K562 (cell line): Measurements from ENCODE around the gene IPP. TPM values are rescaled to one million over a fixed set of nuclear protein-coding genes. Genes with fewer than 3 reads are reported as not detected.

Experiments used
- ATF1 ChIP-seq, 2 experiments: fragments of 450-650 bp in 1 of 2; IDR thresholded peaks; 2 replicates each; pipeline ENCODE4 v1.6.1; 2016; ENCODE audit warnings: missing compliant biosample characterization in 1 of 2, missing genetic modification characterization in 1 of 2
- ATF7 ChIP-seq: fragments of 450-650 bp; IDR thresholded peaks from 2 replicates; pipeline ENCODE4 v1.7.1; 2014; ENCODE audit warnings: mild to moderate bottlenecking, moderate library complexity
- BRD4 ChIP-seq: fragments of 200-600 bp; sonication (generic); IDR thresholded peaks from 2 replicates; pipeline ENCODE4 v1.6.1; 2017; ENCODE audit warnings: inconsistent platforms
- CHD4 ChIP-seq: fragments of 200-600 bp; sonication (generic); IDR thresholded peaks from 3 replicates; pipeline ENCODE4 v1.6.1; 2012; ENCODE audit warnings: low read depth, mild to moderate bottlenecking, mixed read lengths, low read length, inconsistent platforms; ENCODE audit not compliant: insufficient read depth, insufficient replicate concordance, poor library complexity, severe bottlenecking
- CREBBP ChIP-seq: IDR thresholded peaks from one replicate; pipeline ENCODE4 v1.6.1; 2012; ENCODE audit warnings: low read depth, mild to moderate bottlenecking, control low read depth, inconsistent platforms, low read length
- ELF2 ChIP-seq: fragments of 250-450 bp; sonication (Bioruptor Pico); IDR thresholded peaks from 2 replicates; pipeline ENCODE4 v1.5.0; 2021; ENCODE audit warnings: mild to moderate bottlenecking
- ETV1 ChIP-seq: fragments of 450-650 bp; conservative IDR thresholded peaks from 2 replicates; pipeline ENCODE4 v1.6.1; 2016; ENCODE audit warnings: missing genetic modification characterization, control low read depth, low read depth, missing compliant biosample characterization
- JUN ChIP-seq, 2 experiments: sonication (generic) in 1 of 2; formaldehyde crosslinking in 1 of 2; IDR thresholded peaks; 2 replicates each; pipeline versions ENCODE4 v1.6.1 to v1.8.0; 2012 to 2022; ENCODE audit warnings: borderline replicate concordance in 2 of 2, mild to moderate bottlenecking in 2 of 2, improper control_type of control experiment in 1 of 2, low read depth in 1 of 2, low read length in 1 of 2, missing genetic modification reagents in 1 of 2
- LARP7 ChIP-seq: fragments of 450-650 bp; IDR thresholded peaks from 2 replicates; pipeline ENCODE4 v1.6.1; 2016
- MTA3 ChIP-seq: fragments of 450-650 bp; formaldehyde crosslinking; IDR thresholded peaks from 2 replicates; pipeline ENCODE4 v1.6.1; 2017; ENCODE audit warnings: mild to moderate bottlenecking, borderline replicate concordance
- NFATC3 ChIP-seq: fragments of 450-650 bp; IDR thresholded peaks from 2 replicates; pipeline ENCODE4 v1.6.1; 2017; ENCODE audit warnings: mild to moderate bottlenecking
- POLR2AphosphoS2 ChIP-seq: IDR thresholded peaks from 2 replicates; pipeline ENCODE4 v1.6.1; 2012; ENCODE audit warnings: low read length, improper control_type of control experiment
- ZNF232 ChIP-seq: sonication (generic); formaldehyde crosslinking; IDR thresholded peaks from 2 replicates; pipeline ENCODE4 v1.8.0; 2022; ENCODE audit warnings: mild to moderate bottlenecking, missing genetic modification reagents
- polyA plus RNA-seq, 8 experiments: library from polyadenylated mRNA; depleted of rRNA in 4 of 8; stranded (reverse) in 5 of 8; unstranded in 3 of 8; fragments of >200 nt; fragmentation: Nextera tagmentation in 2 of 8; fragmentation: Illumina TruSeq in 1 of 8; extraction: Ambion mirVana in 2 of 8; extraction: Trizol in 1 of 8; gene quantifications; 2 replicates each; pipeline versions ENCODE4 v1.2.1 to v1.2.3, GENCODE V29; 2011 to 2014; ENCODE audit warnings: inconsistent platforms in 1 of 8, missing spikeins in 1 of 8
- total RNA-seq, 7 experiments: library from RNA; depleted of rRNA in 6 of 7; stranded (reverse); fragments of >200 nt in 6 of 7; fragmentation: Illumina TruSeq in 2 of 7; extraction: Trizol in 2 of 7; gene quantifications; 2 replicates each; pipeline versions ENCODE4 v1.2.1 to v1.2.3, GENCODE V29; 2011 to 2021; ENCODE audit warnings: low replicate concordance in 1 of 7
- TF ChIP-seq, protein P1 (sequence below): fragments of 450-650 bp; IDR thresholded peaks from 2 replicates; pipeline ENCODE4 v1.6.1; 2014; ENCODE audit warnings: low read depth, mild to moderate bottlenecking, moderate library complexity, borderline replicate concordance
- TF ChIP-seq, protein P2 (sequence below): sonication (generic); formaldehyde crosslinking; IDR thresholded peaks from 2 replicates; pipeline ENCODE4 v1.8.1; 2023; ENCODE audit warnings: mild to moderate bottlenecking, missing genetic modification reagents
- TF ChIP-seq, protein P3 (sequence below): sonication (generic); formaldehyde crosslinking; IDR thresholded peaks from 2 replicates; pipeline ENCODE4 v1.8.0; 2022; ENCODE audit warnings: mild to moderate bottlenecking, low read depth, missing genetic modification reagents
- TF ChIP-seq, protein P4 (sequence below): fragments of 250-450 bp; sonication (Bioruptor Pico); IDR thresholded peaks from 2 replicates; pipeline ENCODE4 v1.9.0; 2021; ENCODE audit warnings: mild to moderate bottlenecking, inconsistent platforms

The IPP gene
- total and polyA plus RNA-seq, 9 of the 15 experiments (the other 6 are each of a cell fraction or from before 2014, with no cell fraction given), result 6.9 to 15.1 (median 9.7) TPM

DNA sequence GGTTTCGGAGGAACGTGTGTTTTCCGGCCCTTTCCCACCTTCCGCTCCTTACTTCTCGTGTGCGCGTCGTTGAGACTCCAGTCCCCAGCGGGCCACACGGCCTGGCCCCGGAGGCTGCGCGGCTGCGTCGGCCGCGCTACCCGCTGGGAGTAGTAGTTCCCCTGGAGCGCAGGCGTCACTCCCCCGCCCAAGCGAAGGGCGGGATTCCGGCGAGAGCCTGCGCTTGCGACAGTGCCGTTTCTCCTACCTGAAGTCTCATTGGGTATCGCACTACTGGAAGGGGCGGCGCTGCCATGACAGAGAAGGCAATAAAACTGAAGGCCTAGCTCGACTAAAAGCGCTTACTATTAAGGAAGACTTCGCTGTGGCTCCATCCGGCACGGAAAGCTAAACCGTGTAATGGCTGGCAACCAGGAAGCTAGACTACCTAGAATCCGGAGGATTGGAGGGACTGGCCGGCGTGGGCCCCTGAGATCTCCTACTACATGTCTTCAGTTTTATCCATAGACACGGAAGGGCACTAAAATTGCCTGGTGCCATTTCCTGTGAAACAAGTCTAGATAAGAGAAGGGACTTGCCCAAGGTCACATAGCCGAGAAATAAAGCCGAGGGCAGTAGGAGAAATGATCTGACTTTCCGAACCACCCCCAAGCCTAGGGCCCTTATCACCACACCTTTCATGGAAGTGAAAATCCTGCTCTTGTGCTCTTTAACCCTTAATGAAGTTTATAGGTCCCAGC lies 63.3 kb downstream of the IPP start (continued):
- TF ChIP-seq, protein P1, sequence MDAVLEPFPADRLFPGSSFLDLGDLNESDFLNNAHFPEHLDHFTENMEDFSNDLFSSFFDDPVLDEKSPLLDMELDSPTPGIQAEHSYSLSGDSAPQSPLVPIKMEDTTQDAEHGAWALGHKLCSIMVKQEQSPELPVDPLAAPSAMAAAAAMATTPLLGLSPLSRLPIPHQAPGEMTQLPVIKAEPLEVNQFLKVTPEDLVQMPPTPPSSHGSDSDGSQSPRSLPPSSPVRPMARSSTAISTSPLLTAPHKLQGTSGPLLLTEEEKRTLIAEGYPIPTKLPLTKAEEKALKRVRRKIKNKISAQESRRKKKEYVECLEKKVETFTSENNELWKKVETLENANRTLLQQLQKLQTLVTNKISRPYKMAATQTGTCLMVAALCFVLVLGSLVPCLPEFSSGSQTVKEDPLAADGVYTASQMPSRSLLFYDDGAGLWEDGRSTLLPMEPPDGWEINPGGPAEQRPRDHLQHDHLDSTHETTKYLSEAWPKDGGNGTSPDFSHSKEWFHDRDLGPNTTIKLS, result peak; percentile 97
- TF ChIP-seq ZNF232 (peak; percentile 83), ETV1 (tag) (peak; percentile 66; the same call in 1 of the 2 replicates), LARP7 (0 out of 2 replicates have a peak, but pooled peaks have one; percentile 45), ATF1 (CRISPR knock-in tag; IDR thresholded peaks at IDR 0.05) (no peak; the same call in 1 of the 2 replicates), ATF1 (tag; IDR thresholded peaks at IDR 0.05) (peak; percentile 95), JUN (IDR thresholded peaks at IDR 0.05; ENCODE audit: borderline replicate concordance, low read depth, low read length) (peak; percentile 44; the same call in 1 of the 2 replicates), JUN (CRISPR knock-in tag; IDR thresholded peaks at IDR 0.05; ENCODE audit: borderline replicate concordance) (0 out of 2 replicates have a peak, but pooled peaks have one; percentile 20), CREBBP (no peak), BRD4 (peak; percentile 83), MTA3 (peak; percentile 92), NFATC3 (peak; percentile 32; the same call in 1 of the 2 replicates), ELF2 (peak; percentile 76; the same call in 1 of the 2 replicates), ATF7 (peak; percentile 84), POLR2AphosphoS2 (peak; percentile 78), CHD4 (no peak)
- TF ChIP-seq, protein P2, sequence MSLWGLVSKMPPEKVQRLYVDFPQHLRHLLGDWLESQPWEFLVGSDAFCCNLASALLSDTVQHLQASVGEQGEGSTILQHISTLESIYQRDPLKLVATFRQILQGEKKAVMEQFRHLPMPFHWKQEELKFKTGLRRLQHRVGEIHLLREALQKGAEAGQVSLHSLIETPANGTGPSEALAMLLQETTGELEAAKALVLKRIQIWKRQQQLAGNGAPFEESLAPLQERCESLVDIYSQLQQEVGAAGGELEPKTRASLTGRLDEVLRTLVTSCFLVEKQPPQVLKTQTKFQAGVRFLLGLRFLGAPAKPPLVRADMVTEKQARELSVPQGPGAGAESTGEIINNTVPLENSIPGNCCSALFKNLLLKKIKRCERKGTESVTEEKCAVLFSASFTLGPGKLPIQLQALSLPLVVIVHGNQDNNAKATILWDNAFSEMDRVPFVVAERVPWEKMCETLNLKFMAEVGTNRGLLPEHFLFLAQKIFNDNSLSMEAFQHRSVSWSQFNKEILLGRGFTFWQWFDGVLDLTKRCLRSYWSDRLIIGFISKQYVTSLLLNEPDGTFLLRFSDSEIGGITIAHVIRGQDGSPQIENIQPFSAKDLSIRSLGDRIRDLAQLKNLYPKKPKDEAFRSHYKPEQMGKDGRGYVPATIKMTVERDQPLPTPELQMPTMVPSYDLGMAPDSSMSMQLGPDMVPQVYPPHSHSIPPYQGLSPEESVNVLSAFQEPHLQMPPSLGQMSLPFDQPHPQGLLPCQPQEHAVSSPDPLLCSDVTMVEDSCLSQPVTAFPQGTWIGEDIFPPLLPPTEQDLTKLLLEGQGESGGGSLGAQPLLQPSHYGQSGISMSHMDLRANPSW (CRISPR knock-in tag), result peak; percentile 8; the same call in 1 of the 2 replicates
- TF ChIP-seq, protein P3, sequence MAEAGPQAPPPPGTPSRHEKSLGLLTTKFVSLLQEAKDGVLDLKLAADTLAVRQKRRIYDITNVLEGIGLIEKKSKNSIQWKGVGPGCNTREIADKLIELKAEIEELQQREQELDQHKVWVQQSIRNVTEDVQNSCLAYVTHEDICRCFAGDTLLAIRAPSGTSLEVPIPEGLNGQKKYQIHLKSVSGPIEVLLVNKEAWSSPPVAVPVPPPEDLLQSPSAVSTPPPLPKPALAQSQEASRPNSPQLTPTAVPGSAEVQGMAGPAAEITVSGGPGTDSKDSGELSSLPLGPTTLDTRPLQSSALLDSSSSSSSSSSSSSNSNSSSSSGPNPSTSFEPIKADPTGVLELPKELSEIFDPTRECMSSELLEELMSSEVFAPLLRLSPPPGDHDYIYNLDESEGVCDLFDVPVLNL, result peak; percentile 8; the same call in 1 of the 2 replicates
- TF ChIP-seq, protein P4, sequence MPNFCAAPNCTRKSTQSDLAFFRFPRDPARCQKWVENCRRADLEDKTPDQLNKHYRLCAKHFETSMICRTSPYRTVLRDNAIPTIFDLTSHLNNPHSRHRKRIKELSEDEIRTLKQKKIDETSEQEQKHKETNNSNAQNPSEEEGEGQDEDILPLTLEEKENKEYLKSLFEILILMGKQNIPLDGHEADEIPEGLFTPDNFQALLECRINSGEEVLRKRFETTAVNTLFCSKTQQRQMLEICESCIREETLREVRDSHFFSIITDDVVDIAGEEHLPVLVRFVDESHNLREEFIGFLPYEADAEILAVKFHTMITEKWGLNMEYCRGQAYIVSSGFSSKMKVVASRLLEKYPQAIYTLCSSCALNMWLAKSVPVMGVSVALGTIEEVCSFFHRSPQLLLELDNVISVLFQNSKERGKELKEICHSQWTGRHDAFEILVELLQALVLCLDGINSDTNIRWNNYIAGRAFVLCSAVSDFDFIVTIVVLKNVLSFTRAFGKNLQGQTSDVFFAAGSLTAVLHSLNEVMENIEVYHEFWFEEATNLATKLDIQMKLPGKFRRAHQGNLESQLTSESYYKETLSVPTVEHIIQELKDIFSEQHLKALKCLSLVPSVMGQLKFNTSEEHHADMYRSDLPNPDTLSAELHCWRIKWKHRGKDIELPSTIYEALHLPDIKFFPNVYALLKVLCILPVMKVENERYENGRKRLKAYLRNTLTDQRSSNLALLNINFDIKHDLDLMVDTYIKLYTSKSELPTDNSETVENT (CRISPR knock-in tag), result peak; percentile 68; the same call in 1 of the 2 replicates
